Skeletal muscle tissue (tissue), 4 donors: ENCODE measurements around the gene SEBOX. TPM values are rescaled to one million over a fixed set of nuclear protein-coding genes. Genes with fewer than 3 reads are reported as not detected.

Experiments used
- H3K27ac ChIP-seq: one replicate; pipeline ENCODE4 v1.7.0; 2013; ENCODE audit warnings: mild to moderate bottlenecking, low read depth, low read length, inconsistent platforms
- H3K27me3 ChIP-seq, 3 donors: one replicate each; pipeline ENCODE4 v1.7.0; 2013; ENCODE audit warnings: low read length in 3 of 3; ENCODE audit not compliant: control insufficient read depth in 3 of 3, insufficient read depth in 3 of 3
- H3K36me3 ChIP-seq, 3 donors: one replicate each; pipeline ENCODE4 v1.7.0; 2013; ENCODE audit warnings: low read length in 3 of 3; ENCODE audit not compliant: control insufficient read depth in 3 of 3, insufficient read depth in 3 of 3
- H3K4me1 ChIP-seq, 3 donors: one replicate each; pipeline ENCODE4 v1.7.0; 2013; ENCODE audit warnings: low read length in 3 of 3, mild to moderate bottlenecking in 3 of 3; ENCODE audit not compliant: control insufficient read depth in 3 of 3, insufficient read depth in 3 of 3
- H3K4me3 ChIP-seq, 3 donors: one replicate each; pipeline ENCODE4 v1.7.0; 2013; ENCODE audit warnings: low read length in 3 of 3
- H3K9ac ChIP-seq, 3 donors: one replicate each; pipeline ENCODE4 v1.7.0; 2013; ENCODE audit warnings: low read length in 3 of 3, mild to moderate bottlenecking in 3 of 3, moderate library complexity in 2 of 3, low read depth in 1 of 3
- H3K9me3 ChIP-seq, 3 donors: one replicate each; pipeline ENCODE4 v1.7.0; 2013; ENCODE audit warnings: low read length in 3 of 3; ENCODE audit not compliant: control insufficient read depth in 3 of 3
- total RNA-seq: library from RNA; depleted of rRNA; stranded (reverse); fragments of >200 nt; gene quantifications from one replicate; pipeline ENCODE4 v1.2.3, GENCODE V29; 2014
- donor health status: Osteomylitis.

The SEBOX gene
- total RNA-seq, 1 donor from 2014 or later, result not detected

- H3K4me3 ChIP-seq, result no peak overlapping the region
- no peak overlapping the region for H3K9ac ChIP-seq
- H3K4me1 ChIP-seq, result peaks cover 0 to 8% (median 4%) of the 10 kb centered on the region in 3 donors
- H3K27ac ChIP-seq, result no peak overlapping the region
- no peaks in the 10 kb centered on the region for H3K9me3 ChIP-seq
- peaks cover 27 to 32% (median 29%) of the 10 kb centered on the region in 3 donors for H3K36me3 ChIP-seq
- H3K27me3 ChIP-seq, result no peaks in the 10 kb centered on the region
Observed at GRCh38 chr17:28394337-28395116, 29.5 kb upstream of the SEBOX start.

- Histone ChIP-seq H3K27me3 (no peaks in the 10 kb centered on the region), H3K4me1 (no peaks in the 10 kb centered on the region), H3K4me3 (no peak overlapping the region), H3K36me3 (peaks cover 16 to 35% (median 27%) of the 10 kb centered on the region in 3 donors), H3K27ac (no peak overlapping the region), H3K9ac (no peak overlapping the region), H3K9me3 (no peaks in the 10 kb centered on the region)
Observed at GRCh38 chr17:28392491-28392890, 27.5 kb upstream of the SEBOX start.

- Histone ChIP-seq H3K36me3 (peaks cover 14 to 36% (median 22%) of the 10 kb centered on the region in 3 donors), H3K4me1 (no peaks in the 10 kb centered on the region), H3K9ac (no peak overlapping the region)
Observed at GRCh38 chr17:28391401-28391800, 26.4 kb upstream of the SEBOX start.

DNA sequence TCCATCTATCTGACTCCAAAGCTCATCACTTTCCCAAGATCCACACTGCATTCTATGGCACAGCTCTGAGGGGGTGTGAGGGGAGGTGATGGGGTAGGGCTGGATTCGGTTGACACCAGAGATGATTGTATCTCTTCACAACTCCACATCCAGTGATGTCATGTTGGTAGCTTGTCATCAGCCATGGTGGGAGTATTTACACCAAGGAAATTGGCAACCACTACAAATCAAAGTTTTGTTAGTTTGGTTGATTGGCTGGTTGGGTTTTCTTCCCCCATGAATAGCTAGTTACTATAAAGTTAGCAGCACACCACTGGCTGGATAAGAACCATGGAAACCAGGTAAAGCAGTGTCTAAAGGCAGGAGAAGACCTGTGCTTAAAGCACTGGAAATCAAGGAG is 26.0 kb upstream of the SEBOX start:
- Histone ChIP-seq H3K9ac (no peak overlapping the region), H3K36me3 (peaks cover 10 to 33% (median 21%) of the 10 kb centered on the region in 3 donors), H3K27ac (no peak overlapping the region), H3K4me1 (no peaks in the 10 kb centered on the region), H3K4me3 (no peak overlapping the region), H3K27me3 (no peaks in the 10 kb centered on the region), H3K9me3 (no peaks in the 10 kb centered on the region)

More at GRCh38 chr17:28391401-28391800, 26.4 kb upstream of the SEBOX start:
- Histone ChIP-seq H3K27me3 (no peaks in the 10 kb centered on the region), H3K4me3 (no peak overlapping the region), H3K9me3 (no peaks in the 10 kb centered on the region), H3K27ac (no peak overlapping the region)

DNA sequence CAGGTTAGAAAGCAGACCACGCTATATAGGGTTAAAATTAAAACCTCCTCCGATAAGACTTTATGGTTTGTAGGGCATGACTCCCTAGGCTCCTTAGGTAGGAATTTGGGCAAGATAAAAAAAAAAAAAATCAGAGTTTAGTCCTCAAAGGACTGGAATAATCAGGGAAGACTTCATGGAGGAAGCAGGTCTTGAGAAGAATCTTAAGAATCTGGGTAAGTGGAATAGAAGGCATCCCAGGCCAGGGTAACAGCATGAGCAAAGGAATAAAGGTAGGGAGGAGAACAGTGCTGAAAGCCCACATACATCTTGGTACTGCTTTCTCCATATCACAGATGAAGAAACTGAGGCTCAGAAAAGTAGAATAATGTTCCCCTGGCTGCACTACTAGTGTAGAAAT is 25.6 kb upstream of the SEBOX start:
- Histone ChIP-seq H3K4me1 (no peaks in the 10 kb centered on the region), H3K4me3 (no peak overlapping the region), H3K27me3 (no peaks in the 10 kb centered on the region), H3K9ac (no peak overlapping the region), H3K36me3 (peaks cover 8 to 30% (median 21%) of the 10 kb centered on the region in 3 donors), H3K27ac (no peak overlapping the region), H3K9me3 (no peaks in the 10 kb centered on the region)

DNA sequence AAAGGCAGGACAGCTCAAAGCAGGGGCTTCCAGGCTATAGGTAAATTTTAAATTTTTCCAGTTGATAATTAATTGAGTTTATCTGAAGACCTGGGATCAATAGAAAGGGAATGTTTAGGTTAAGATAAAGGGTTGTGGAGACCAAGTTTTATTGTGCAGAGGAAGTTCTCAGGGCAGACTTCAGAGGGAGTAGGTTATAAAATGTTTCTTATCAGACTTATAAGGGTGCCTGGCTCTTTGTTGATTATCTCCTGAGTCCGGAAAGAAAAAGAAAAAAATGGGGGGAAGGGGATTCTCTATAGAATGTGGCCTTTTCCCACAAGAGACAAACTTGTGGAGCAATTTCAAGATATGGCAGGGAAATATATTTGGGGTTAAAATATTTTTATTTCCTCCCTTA is 25.1 kb upstream of the SEBOX start:
- Histone ChIP-seq H3K27me3 (no peaks in the 10 kb centered on the region), H3K27ac (no peak overlapping the region), H3K4me3 (no peak overlapping the region), H3K9ac (no peak overlapping the region), H3K9me3 (no peaks in the 10 kb centered on the region), H3K36me3 (peaks cover 7 to 27% (median 21%) of the 10 kb centered on the region in 3 donors), H3K4me1 (no peaks in the 10 kb centered on the region)

DNA sequence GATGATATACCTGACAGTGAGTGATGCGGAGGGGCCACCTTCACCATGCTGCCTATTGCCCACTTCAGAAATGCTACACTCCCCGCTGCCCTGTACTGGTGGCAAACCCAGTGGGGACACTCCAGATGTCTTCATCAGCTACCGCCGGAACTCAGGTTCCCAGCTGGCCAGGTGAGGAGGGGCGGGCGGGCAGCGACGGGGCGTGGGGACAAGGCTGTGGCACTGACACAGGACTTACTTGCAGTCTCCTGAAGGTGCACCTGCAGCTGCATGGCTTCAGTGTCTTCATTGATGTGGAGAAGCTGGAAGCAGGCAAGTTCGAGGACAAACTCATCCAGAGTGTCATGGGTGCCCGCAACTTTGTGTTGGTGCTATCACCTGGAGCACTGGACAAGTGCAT is 23.1 kb upstream of the SEBOX start:
- no peaks in the 10 kb centered on the region for H3K9me3 ChIP-seq
- H3K4me3 ChIP-seq, result no peak overlapping the region
- no peak overlapping the region for H3K9ac ChIP-seq
- peaks cover 0 to 4% (median 0%) of the 10 kb centered on the region in 3 donors for H3K4me1 ChIP-seq
- peaks cover 0 to 6% (median 0%) of the 10 kb centered on the region in 3 donors for H3K27me3 ChIP-seq
- no peak overlapping the region for H3K27ac ChIP-seq
- peaks cover 7 to 27% (median 21%) of the 10 kb centered on the region in 3 donors for H3K36me3 ChIP-seq

GRCh38 chr17:28386391-28386790 is 21.4 kb upstream of the SEBOX start:
- H3K9me3 ChIP-seq, result no peaks in the 10 kb centered on the region
- H3K9ac ChIP-seq, result no peak overlapping the region
- H3K36me3 ChIP-seq, result peaks cover 6 to 21% (median 21%) of the 10 kb centered on the region in 3 donors
- H3K4me3 ChIP-seq, result no peak overlapping the region
- H3K27ac ChIP-seq, result no peak overlapping the region
- peaks cover 2 to 4% (median 3%) of the 10 kb centered on the region in 3 donors for H3K4me1 ChIP-seq
- H3K27me3 ChIP-seq, result peaks cover 4 to 7% (median 5%) of the 10 kb centered on the region in 3 donors

DNA sequence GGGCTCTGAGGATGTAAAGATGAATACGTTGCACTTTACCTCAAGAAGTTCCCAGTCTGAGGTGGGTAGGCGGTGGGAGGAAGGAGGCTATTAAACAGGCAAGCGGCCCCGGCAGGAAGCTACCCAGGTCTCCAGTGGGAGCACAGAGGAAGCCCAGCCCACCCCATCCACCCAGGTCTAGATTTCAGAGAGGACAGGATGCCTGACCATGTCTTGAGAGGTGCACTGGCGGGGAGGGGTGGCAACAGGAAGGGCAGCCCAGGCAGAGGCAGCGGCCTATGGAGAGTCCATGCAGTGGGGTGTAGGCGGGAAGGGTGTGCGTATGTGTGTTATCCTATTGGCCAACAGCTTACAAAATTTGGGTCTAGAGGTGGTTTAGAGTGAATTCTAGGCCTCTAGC is 20.4 kb upstream of the SEBOX start:
- Histone ChIP-seq H3K27me3 (peaks cover 7 to 10% (median 9%) of the 10 kb centered on the region in 3 donors), H3K27ac (no peak overlapping the region), H3K4me3 (no peak overlapping the region), H3K4me1 (peaks cover 4 to 9% (median 6%) of the 10 kb centered on the region in 3 donors), H3K36me3 (peaks cover 2 to 18% (median 13%) of the 10 kb centered on the region in 3 donors), H3K9me3 (no peaks in the 10 kb centered on the region), H3K9ac (no peak overlapping the region)

DNA sequence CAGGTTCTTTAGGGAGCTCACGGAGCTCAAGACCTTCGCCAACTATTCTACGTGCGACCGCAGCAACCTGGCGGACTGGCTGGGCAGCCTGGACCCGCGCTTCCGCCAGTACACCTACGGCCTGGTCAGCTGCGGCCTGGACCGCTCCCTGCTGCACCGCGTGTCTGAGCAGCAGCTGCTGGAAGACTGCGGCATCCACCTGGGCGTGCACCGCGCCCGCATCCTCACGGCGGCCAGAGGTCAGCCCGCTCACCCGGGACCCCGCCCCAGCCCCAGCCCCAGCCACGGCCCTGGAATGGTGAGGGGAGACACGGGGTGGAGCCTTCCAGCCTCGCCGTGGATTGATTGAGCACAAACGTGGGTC is 20.0 kb upstream of the SEBOX start:
- Histone ChIP-seq H3K9me3 (no peaks in the 10 kb centered on the region), H3K4me1 (peaks cover 4 to 9% (median 6%) of the 10 kb centered on the region in 3 donors), H3K27ac (no peak overlapping the region), H3K9ac (peak overlapping the region in 1 of 3 donors; percentile 57), H3K4me3 (peak overlapping the region; percentile 54 to 74 (median 59)), H3K36me3 (peaks cover 2 to 18% (median 13%) of the 10 kb centered on the region in 3 donors), H3K27me3 (peaks cover 7 to 10% (median 9%) of the 10 kb centered on the region in 3 donors)
